ENCODE data around the gene MIOS. TPM values are rescaled to one million over a fixed set of nuclear protein-coding genes. Genes with fewer than 3 reads are reported as not detected.

MIOS gene
- total and polyA plus RNA-seq, 2 of the 4 experiments (the other 2 are of a cell fraction): 10.6 to 32.4 TPM

GRCh38 chr7:7652798-7653540 is 86.3 kb downstream of the MIOS start:
- intact Hi-C loops (cut with micrococcal nuclease) (no loop called here), in situ Hi-C loops (cut with MboI; ENCODE audit: low sequenced_read_pairs) (loop anchor here (25.0 kb wide), 1 partner anchor 559 kb away; no protein-coding TSS in a partner anchor), dilution Hi-C loops (cut with HindIII; ENCODE audit: low sequenced_read_pairs, unreplicated experiment) (no loop called here)
- H2BK15ac ChIP-seq (ENCODE audit: low read depth, low read length): no peak overlapping the region
- no peak overlapping the region for H3K4ac ChIP-seq (ENCODE audit: low read depth, low read length)
- no peak overlapping the region for H2BK120ac ChIP-seq (ENCODE audit: low read depth, low read length)
- H3K27ac ChIP-seq (ENCODE audit: insufficient read depth, low read length): no peak overlapping the region
- POLR2A ChIA-PET (ENCODE audit: unreplicated experiment): interaction anchor here (0.6 kb wide), 1 partner anchor 547 kb away, joined by 3 read pairs; no protein-coding TSS in a partner anchor
- no peak for DNase-seq
- H2BK5ac ChIP-seq (ENCODE audit: low read depth, low read length, poor library complexity, severe bottlenecking): no peak overlapping the region
- H4K8ac ChIP-seq (ENCODE audit: low read depth in 2 of 2, low read length in 2 of 2): no peak overlapping the region
- H2AK9ac ChIP-seq (replicated peaks; ENCODE audit: low read depth, low read length, poor library complexity): no peak overlapping the region
- no peaks in the 10 kb centered on the region for H4K20me1 ChIP-seq (ENCODE audit: insufficient read depth, low read length)
- H2BK20ac ChIP-seq (ENCODE audit: low read depth, low read length): no peak overlapping the region
- no peak overlapping the region for H3K4me2 ChIP-seq (ENCODE audit: low read depth, low read length)
- no CpG with 5 or more reads among the region's 1 CpG for WGBS, 2 experiments (ENCODE audit: extremely low coverage in 2 of 2, insufficient read length in 1 of 2)
- no peak overlapping the region for H3K9ac ChIP-seq (ENCODE audit: low read depth, low read length)
- no peak overlapping the region for H4K5ac ChIP-seq (ENCODE audit: low read depth, low read length)
- H4K91ac ChIP-seq (ENCODE audit: insufficient read depth, low read depth, low read length): no peak overlapping the region
- no peak overlapping the region for H3K18ac ChIP-seq (ENCODE audit: low read depth, low read length)
- H3K56ac ChIP-seq (ENCODE audit: extremely low read depth, insufficient read depth, low read length): no peak overlapping the region
- no peak overlapping the region for H2AK5ac ChIP-seq (ENCODE audit: low read depth, low read length)
- no peaks in the 10 kb centered on the region for H3K9me3 ChIP-seq (ENCODE audit: control insufficient read depth, insufficient read depth, low read length)
- no peaks in the 10 kb centered on the region for H3K9me1 ChIP-seq (ENCODE audit: insufficient read depth, low read length)
- no peaks in the 10 kb centered on the region for H3K36me3 ChIP-seq (ENCODE audit: control insufficient read depth, insufficient read depth, low read length)
- no peak overlapping the region for H3K4me3 ChIP-seq (ENCODE audit: insufficient read depth, low read depth, low read length)
- ATAC-seq (ENCODE audit: low read depth): no peak
- CTCF ChIA-PET: no interaction called here
- peaks cover 0 to 2% of the 10 kb centered on the region in 2 experiments; a peak in 2 of 4 replicates for H3K79me1 ChIP-seq (ENCODE audit: low read depth in 1 of 2, low read length in 2 of 2)
- no peak overlapping the region for H3K23ac ChIP-seq (ENCODE audit: low read depth, low read length)
- TF ChIP-seq CHD1 (IDR thresholded peaks at IDR 0.05; ENCODE audit: low read depth, low read length) (no peak), BHLHE40 (IDR thresholded peaks at IDR 0.05; ENCODE audit: low read depth, low read length) (no peak), NFE2L2 (IDR thresholded peaks at IDR 0.05; ENCODE audit: low read depth, low read length) (no peak), CTCF (conservative IDR thresholded peaks at IDR 0.05; ENCODE audit: low read depth, low read length) (no peak), RFX5 (IDR thresholded peaks at IDR 0.05; ENCODE audit: low read depth, low read length) (no peak), RCOR1 (IDR thresholded peaks at IDR 0.05; ENCODE audit: insufficient replicate concordance, low read length) (no peak), MXI1 (IDR thresholded peaks at IDR 0.05; ENCODE audit: borderline replicate concordance, low read depth, low read length) (no peak), FOS (IDR thresholded peaks at IDR 0.05; ENCODE audit: low read depth, low read length) (no peak), POLR2A (IDR thresholded peaks at IDR 0.05; ENCODE audit: low read depth, low read length) (no peak), MAFK (IDR thresholded peaks at IDR 0.05; ENCODE audit: low read depth, low read length) (no peak), ELK1 (IDR thresholded peaks at IDR 0.05; ENCODE audit: borderline replicate concordance, low read depth, low read length) (no peak), USF2 (IDR thresholded peaks at IDR 0.05; ENCODE audit: low read depth, low read length) (no peak)
- no peak overlapping the region for H2AFZ ChIP-seq (replicated peaks; ENCODE audit: low read length, poor library complexity)
- no peaks in the 10 kb centered on the region for H3K4me1 ChIP-seq (ENCODE audit: control insufficient read depth, insufficient read depth, low read length)
- BruUV-seq (replicated peaks): no TSS peak
- H3K27me3 ChIP-seq (ENCODE audit: control insufficient read depth, insufficient read depth, low read length): no peaks in the 10 kb centered on the region
- no peak overlapping the region for H3K14ac ChIP-seq (replicated peaks; ENCODE audit: low read depth, low read length)
